Thyroid gland (tissue), 4 donors: Measurements from ENCODE around the gene SP8.

Source experiments
- CTCF ChIP-seq, 6 experiments: fragments of 200-600 bp in 3 of 6; fragments of 450-650 bp in 3 of 6; sonication (generic) in 3 of 6; IDR thresholded peaks; one replicate each; pipeline ENCODE4 v1.5.1; 2016 to 2019; ENCODE audit warnings: antibody characterized with exemption in 6 of 6, mild to moderate bottlenecking in 2 of 6, inconsistent platforms in 1 of 6, moderate library complexity in 1 of 6
- POLR2A ChIP-seq, 2 donors: fragments of 450-650 bp; IDR thresholded peaks; one replicate each; pipeline ENCODE4 v1.6.1; 2017; ENCODE audit warnings: antibody characterized with exemption in 2 of 2, mild to moderate bottlenecking in 2 of 2, moderate library complexity in 1 of 2

- TF ChIP-seq CTCF (IDR thresholded peaks at IDR 0.05) (no peak), POLR2A (IDR thresholded peaks at IDR 0.05) (no peak)
Measured at GRCh38 chr7:20779041-20779440, 7.6 kb downstream of the SP8 start.
